Ascending aorta (tissue), 2 donors: ENCODE measurements around the gene DCAF10. TPM values are rescaled to one million over a fixed set of nuclear protein-coding genes. Genes with fewer than 3 reads are reported as not detected.
A peak's percentile ranks its signal among the peaks of the same experiment; 100 is the strongest.

ENCODE experiments used
- DNase-seq, 2 donors: peaks; one replicate each; pipeline ENCODE4 v3.0.0-alpha.2; 2019; ENCODE audit warnings: low spot score in 2 of 2
- H3K27ac ChIP-seq, 2 donors: fragments of 200-600 bp; sonication (generic); one replicate each; pipeline ENCODE4 v1.5.1; 2016 to 2017; ENCODE audit warnings: mild to moderate bottlenecking in 1 of 2
- H3K27me3 ChIP-seq: fragments of 200-600 bp; sonication (generic); one replicate; pipeline ENCODE4 v1.5.1; 2017
- H3K36me3 ChIP-seq, 2 donors: fragments of 200-600 bp; sonication (generic); one replicate each; pipeline ENCODE4 v1.5.1; 2016
- H3K4me1 ChIP-seq, 2 donors: fragments of 200-600 bp; sonication (generic); one replicate each; pipeline ENCODE4 v1.5.1; 2016 to 2017; ENCODE audit warnings: mild to moderate bottlenecking in 1 of 2
- H3K4me3 ChIP-seq, 2 donors: fragments of 200-600 bp; sonication (generic); one replicate each; pipeline ENCODE4 v1.5.1; 2016 to 2017; ENCODE audit warnings: mild to moderate bottlenecking in 1 of 2
- H3K9me3 ChIP-seq, 2 donors: fragments of 200-600 bp; sonication (generic); one replicate each; pipeline ENCODE4 v1.5.1; 2016
- intact Hi-C: fragments of 100-400 bp; cut with DNase I; formaldehyde crosslinking; loops from one replicate; pipeline ENCODE4 v1.15.1; 2023
- total RNA-seq: library from RNA; depleted of rRNA; stranded (reverse); fragments of >200 nt; gene quantifications from one replicate; pipeline ENCODE4 v1.1.0, GENCODE V29; 2016
- TF ChIP-seq, protein P1 (sequence below), 3 experiments: fragments of 200-600 bp in 2 of 3; fragments of 450-650 bp in 1 of 3; sonication (generic) in 2 of 3; IDR thresholded peaks; one replicate each; pipeline ENCODE4 v1.5.1; 2016 to 2019; ENCODE audit warnings: antibody characterized with exemption in 3 of 3, mild to moderate bottlenecking in 1 of 3, moderate library complexity in 1 of 3

DCAF10 gene
- total RNA-seq, 1 donor from 2014 or later = 23.5 TPM

DNA sequence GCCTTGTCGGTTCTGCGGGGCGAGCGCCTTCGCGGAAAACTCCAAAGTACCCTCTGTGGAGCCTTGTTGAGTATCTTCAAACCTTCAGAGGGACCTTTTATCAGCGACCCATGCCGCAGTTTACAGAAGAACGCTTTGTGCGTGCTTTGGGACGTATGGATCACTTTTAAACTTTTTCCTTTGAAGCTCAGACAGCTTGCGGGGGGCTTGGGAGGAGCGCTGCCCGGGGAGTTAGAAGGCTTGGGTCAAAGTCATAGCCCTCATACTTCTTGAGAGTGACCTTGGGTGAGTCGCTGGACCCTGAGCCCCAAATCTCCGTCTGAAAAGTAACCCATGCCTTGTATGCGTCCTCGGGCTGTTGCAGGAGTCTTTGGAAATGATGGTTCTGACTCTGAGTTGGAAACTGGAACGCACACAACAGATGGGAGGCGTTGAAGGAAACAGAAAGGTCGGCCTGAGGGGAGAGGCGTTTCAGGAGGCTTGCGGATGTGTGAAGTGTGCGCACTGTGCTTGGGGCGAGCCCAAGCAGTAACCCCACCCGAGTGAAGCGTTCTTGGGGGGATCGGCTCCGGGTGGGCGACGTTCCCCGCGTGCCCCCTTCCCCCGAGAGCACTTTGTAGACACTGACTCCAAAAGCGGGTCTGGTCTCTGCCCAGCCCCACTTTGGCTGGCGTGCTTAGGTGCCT, 104.0 kb downstream of the DCAF10 start:
- Histone ChIP-seq H3K36me3 (peaks cover 0 to under 1% of the 10 kb centered on the region in 2 donors), H3K9me3 (no peaks in the 10 kb centered on the region), H3K4me1 (peaks cover 3 to 12% of the 10 kb centered on the region in 2 donors), H3K27me3 (no peaks in the 10 kb centered on the region), H3K4me3 (peak overlapping the region; percentile 88 to 95), H3K27ac (peak overlapping the region; percentile 81 to 84)
- no peak for DNase-seq
- intact Hi-C loops = loop anchor here (1.0 to 10.0 kb wide), 10 partner anchors 112 to 520 kb away; partner anchors contain the start of genes ALDH1B1, EXOSC3, IGFBPL1 and TOMM5
- TF ChIP-seq, protein P1, sequence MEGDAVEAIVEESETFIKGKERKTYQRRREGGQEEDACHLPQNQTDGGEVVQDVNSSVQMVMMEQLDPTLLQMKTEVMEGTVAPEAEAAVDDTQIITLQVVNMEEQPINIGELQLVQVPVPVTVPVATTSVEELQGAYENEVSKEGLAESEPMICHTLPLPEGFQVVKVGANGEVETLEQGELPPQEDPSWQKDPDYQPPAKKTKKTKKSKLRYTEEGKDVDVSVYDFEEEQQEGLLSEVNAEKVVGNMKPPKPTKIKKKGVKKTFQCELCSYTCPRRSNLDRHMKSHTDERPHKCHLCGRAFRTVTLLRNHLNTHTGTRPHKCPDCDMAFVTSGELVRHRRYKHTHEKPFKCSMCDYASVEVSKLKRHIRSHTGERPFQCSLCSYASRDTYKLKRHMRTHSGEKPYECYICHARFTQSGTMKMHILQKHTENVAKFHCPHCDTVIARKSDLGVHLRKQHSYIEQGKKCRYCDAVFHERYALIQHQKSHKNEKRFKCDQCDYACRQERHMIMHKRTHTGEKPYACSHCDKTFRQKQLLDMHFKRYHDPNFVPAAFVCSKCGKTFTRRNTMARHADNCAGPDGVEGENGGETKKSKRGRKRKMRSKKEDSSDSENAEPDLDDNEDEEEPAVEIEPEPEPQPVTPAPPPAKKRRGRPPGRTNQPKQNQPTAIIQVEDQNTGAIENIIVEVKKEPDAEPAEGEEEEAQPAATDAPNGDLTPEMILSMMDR (IDR thresholded peaks at IDR 0.05) = no peak

DNA sequence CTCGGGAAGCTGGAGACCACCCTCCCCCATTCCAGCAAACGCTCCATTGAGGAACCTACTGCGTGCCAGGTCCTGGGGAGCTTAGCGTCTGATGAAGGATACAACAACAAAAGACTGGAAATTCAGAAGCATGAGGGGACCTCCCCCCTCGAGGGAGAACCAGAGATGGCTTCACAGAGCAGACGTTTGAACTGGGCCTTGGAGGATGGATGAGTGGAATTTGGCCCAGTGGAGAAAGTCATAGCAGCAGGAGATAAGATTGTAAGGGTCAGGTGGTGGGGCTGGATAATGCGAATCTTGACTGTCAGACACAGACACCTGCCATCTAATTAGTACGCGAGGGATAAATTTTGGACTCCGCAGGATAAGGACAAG, 104.5 kb downstream of the DCAF10 start:
- DNase-seq = peak in 1 of 2 donors; percentile 60
- intact Hi-C loops = loop anchor here (2.0 to 10.0 kb wide), 5 partner anchors 112 to 520 kb away; partner anchors contain the start of genes ALDH1B1, EXOSC3 and IGFBPL1

DNA sequence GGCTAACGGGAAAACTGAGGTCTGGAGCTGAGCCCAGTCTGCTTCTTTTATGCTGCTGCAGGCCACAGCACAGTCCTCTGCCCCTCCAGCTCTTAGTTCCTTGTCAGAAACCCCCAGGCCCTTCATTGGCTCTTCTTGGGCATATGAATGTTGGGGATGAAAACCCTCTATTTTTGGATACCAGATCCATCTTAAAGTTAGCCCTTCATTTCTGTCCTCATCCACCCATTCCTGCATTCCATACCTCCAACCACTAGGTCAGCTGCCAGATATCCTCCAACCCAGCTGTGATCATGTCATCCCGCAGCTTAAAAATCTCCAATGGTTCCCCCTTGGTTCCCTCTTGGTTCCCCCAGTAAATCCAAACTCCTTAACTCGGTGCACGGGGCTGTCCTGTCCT, 105.2 kb downstream of the DCAF10 start:
- no peak overlapping the region for H3K4me3 ChIP-seq
- H3K27ac ChIP-seq = no peak overlapping the region
- H3K27me3 ChIP-seq = no peaks in the 10 kb centered on the region
- H3K36me3 ChIP-seq = no peaks in the 10 kb centered on the region
- intact Hi-C loops = loop anchor here (2.0 to 10.0 kb wide), 5 partner anchors 111 to 519 kb away; partner anchors contain the start of genes ALDH1B1, EXOSC3 and IGFBPL1
- TF ChIP-seq, protein P1 (IDR thresholded peaks at IDR 0.05) = no peak
- no peaks in the 10 kb centered on the region for H3K9me3 ChIP-seq
- H3K4me1 ChIP-seq = peaks cover 3 to 12% of the 10 kb centered on the region in 2 donors
- no peak for DNase-seq

More for the DNA sequence above, 104.5 kb downstream of the DCAF10 start:
- Histone ChIP-seq H3K27me3 (no peaks in the 10 kb centered on the region), H3K36me3 (no peaks in the 10 kb centered on the region), H3K27ac (peak overlapping the region; percentile 81 to 84), H3K4me1 (peaks cover 3 to 12% of the 10 kb centered on the region in 2 donors), H3K9me3 (no peaks in the 10 kb centered on the region), H3K4me3 (peak overlapping the region in 1 of 2 donors; percentile 88)
- TF ChIP-seq, protein P1 (IDR thresholded peaks at IDR 0.05) = no peak

DNA sequence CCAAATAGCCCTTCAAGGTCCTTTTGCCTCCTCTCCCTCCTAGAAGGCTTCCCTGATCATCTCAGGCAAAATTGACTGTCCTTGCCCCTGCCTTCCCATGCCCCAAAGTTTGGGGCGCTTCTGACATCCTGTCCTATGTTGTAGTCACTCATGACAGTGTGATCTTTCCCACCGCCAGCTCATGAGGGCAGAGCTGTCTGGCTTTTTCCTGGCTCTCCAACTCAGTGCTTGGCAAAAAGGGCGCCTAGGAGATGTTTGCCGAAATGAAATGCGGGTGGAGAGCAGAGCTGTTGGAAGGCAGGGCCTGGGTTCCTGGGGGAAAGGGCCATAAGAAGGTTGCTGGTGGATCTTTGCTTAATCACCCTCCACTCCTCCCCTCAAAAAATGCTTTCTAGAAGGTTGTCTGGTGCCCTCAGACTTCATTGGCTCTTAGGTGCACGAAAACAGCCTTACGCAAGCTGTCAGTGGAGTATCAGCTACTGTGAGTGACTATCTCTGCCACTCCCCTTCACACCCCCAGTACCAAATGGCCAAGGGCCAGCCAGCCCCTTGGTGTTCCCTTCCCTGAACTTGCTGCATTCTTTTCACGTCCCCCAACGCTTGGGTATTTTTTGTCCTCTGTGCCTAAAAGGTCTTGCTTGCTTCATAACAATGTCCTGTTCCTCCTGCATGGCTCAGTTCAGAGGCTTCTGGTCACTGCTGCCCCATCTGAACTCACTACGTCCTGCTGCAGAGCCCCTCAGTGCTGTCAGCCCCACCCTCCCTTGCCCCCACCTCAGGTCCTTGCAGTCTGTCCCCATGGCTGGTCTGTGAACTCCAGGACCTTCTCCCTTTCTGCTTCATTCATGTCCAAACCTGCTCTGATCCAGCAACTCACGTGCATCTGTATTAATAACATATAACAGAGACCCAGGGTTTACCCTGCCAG, 106.0 kb downstream of the DCAF10 start:
- Histone ChIP-seq H3K4me3 (no peak overlapping the region), H3K27ac (no peak overlapping the region), H3K4me1 (peaks cover 3 to 12% of the 10 kb centered on the region in 2 donors), H3K27me3 (no peaks in the 10 kb centered on the region), H3K36me3 (no peaks in the 10 kb centered on the region), H3K9me3 (no peaks in the 10 kb centered on the region)
- no peak for DNase-seq
- intact Hi-C loops = loop anchor here (10.0 kb wide), 3 partner anchors 122 to 518 kb away; partner anchors contain the start of genes ALDH1B1, EXOSC3 and IGFBPL1
- TF ChIP-seq, protein P1 (IDR thresholded peaks at IDR 0.05) = no peak

DNA sequence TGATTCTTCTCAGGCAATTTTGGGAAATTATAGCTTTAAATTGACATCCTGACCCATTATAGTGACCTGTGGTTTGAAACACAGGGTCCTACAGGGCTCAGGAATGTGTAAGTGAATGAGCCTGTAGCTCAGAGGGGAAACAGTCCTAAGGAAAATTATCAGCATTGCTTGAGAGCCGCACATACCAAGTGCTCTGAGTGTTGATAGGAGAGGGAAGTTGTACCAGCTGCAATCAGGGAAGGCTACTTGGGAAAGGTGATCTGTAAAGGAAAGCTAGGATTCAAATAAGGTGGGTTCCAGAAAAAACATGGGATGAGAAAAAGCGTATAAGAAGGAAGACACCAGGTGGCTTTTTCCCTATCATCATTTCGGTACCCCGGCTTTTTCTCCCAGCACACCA, 107.7 kb downstream of the DCAF10 start:
- H3K4me1 ChIP-seq = peaks cover 0 to 3% of the 10 kb centered on the region in 2 donors
- TF ChIP-seq, protein P1 (IDR thresholded peaks at IDR 0.05) = no peak
- DNase-seq = no peak
- H3K4me3 ChIP-seq = no peak overlapping the region
- H3K36me3 ChIP-seq = no peaks in the 10 kb centered on the region
- intact Hi-C loops = loop anchor here (10.0 kb wide), 3 partner anchors 123 to 517 kb away; partner anchors contain the start of genes ALDH1B1, EXOSC3 and IGFBPL1
- no peaks in the 10 kb centered on the region for H3K9me3 ChIP-seq
- no peak overlapping the region for H3K27ac ChIP-seq
- H3K27me3 ChIP-seq = no peaks in the 10 kb centered on the region
